GM10266 (cell line): ENCODE measurements around the gene NEO1.

Experiments used
- DNase-seq: peaks from one replicate; pipeline ENCODE4 v3.0.0; 2012; ENCODE audit errors: extremely low spot score
- TF ChIP-seq, protein P1 (sequence below): IDR thresholded peaks from 2 replicates; pipeline ENCODE4 v1.5.1; 2012; ENCODE audit warnings: mild to moderate bottlenecking, low read depth; ENCODE audit not compliant: control insufficient read depth, insufficient read depth; ENCODE audit errors: missing control alignments

The NEO1 gene

DNA sequence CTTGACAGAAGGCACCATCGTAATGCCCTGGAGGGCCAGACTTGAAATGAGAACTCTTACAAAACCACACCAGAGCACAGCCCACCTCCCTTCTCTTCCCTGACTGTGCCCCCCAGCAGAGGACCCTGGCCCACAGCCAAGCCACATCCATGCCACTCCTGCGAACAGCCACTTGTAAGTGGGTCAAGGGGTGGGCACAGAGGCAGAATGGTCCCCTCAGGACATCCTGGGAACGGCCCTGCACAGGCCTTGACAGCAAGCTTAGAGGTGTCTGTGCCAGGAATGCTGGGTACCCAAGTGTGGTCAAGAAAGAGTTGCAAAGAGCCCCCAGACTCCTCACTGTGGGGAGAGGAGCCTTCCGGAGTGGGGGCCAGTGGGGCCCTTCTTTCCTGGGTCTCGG lies 283.2 kb downstream of the NEO1 start:
- TF ChIP-seq, protein P1, sequence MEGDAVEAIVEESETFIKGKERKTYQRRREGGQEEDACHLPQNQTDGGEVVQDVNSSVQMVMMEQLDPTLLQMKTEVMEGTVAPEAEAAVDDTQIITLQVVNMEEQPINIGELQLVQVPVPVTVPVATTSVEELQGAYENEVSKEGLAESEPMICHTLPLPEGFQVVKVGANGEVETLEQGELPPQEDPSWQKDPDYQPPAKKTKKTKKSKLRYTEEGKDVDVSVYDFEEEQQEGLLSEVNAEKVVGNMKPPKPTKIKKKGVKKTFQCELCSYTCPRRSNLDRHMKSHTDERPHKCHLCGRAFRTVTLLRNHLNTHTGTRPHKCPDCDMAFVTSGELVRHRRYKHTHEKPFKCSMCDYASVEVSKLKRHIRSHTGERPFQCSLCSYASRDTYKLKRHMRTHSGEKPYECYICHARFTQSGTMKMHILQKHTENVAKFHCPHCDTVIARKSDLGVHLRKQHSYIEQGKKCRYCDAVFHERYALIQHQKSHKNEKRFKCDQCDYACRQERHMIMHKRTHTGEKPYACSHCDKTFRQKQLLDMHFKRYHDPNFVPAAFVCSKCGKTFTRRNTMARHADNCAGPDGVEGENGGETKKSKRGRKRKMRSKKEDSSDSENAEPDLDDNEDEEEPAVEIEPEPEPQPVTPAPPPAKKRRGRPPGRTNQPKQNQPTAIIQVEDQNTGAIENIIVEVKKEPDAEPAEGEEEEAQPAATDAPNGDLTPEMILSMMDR, result no peak
- no peak for DNase-seq

DNA sequence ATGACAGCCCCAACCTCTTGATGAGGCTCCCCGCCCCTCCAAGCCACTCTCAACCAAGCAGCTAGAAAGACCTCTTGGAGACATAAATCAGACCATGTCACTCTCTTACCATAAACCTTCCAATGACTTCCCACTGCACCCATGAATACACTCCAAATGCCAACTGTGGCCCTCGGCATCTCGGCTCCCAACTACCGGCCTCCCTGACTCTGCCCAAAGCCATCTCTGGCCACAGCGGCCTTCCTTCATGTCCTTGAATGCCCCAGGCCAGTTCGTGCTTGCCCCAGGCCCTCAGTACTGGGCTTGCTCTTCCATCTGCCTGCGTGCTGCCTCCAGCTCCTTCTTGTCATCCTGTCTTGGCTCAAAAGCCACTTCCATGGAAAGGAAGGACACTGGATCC lies 284.5 kb downstream of the NEO1 start:
- DNase-seq, result no peak
- TF ChIP-seq, protein P1, result no peak

DNA sequence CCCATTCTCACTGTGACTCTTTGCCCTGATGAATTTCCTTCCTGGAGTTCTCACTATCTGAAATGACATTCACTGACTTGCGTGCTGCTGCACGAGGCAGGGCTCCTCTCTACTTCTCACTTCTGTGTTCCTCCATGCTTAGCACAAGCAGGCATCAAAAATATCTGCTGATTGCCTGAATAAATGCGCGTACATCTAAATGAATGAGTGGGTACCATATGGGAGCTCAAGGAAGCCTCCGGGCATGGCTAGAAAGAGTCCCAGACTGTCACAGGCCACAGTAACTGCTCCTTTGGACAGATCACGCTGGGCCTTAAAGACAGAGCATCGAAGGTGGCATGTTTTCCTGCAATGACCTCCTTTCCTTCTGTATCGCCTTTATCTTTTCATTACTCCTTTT lies 284.9 kb downstream of the NEO1 start:
- DNase-seq, result no peak
- TF ChIP-seq, protein P1, result no peak

DNA sequence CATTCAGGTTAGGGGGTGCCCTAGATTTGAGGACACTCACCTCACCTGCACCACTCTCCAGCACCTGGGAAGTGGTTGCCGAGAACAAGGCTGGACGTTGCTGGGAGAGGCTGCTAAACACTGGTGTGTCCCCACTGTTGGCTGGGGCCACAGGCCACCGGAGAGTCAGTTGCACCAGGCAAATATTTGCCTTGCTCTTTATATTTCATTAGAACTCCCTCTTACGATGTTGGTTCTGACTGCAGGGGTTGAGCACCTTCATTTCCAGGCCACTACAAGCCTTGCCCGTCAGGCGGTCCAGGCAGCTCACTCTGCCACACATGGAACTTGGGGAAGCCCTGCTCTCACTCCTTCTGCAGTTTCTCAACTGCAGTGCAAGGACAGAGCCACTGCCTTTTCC lies 285.8 kb downstream of the NEO1 start:
- DNase-seq, result no peak
- TF ChIP-seq, protein P1, result no peak

DNA sequence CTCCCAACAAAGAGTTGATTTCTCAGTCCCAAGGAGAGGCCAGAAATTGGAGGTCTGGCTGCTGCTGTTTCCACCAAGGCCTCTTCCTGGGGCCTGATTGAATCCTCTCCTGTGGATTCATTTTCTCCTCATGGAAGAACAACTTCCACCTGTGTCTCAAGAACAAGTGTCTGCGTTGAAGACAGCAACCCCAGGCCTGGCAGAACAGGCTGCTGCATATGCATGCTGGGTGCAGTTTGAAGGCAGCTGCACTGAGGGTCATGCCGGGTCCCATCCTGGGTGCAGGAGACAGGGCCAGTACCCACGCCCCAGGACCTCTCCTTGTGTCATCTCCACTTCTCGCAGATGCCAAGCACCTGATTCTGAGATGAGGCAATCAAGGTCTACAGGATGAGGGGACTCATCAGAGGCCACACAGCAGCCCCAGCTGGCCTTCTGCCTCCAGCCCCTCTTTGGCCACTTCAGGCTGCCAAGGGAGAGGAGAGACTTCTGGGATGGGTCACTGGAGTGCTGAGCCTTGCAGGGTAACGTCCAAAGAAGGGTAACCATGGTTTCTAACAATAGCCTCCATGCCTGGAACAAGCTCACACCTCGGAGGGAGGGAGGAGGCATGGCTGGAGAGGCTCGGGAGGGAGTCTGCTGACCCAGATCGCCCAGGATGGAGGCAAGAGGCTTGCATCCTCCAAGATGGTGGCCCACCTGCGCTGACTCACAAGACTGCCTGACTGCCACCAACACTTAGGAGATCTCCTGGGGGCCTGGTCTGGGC lies 286.5 kb downstream of the NEO1 start:
- no peak for DNase-seq
- TF ChIP-seq, protein P1, result no peak

- DNase-seq, result no peak
- TF ChIP-seq, protein P1, result no peak
These were observed 288.4 kb downstream of the NEO1 start for GRCh38 chr15:73340502-73341192.
